H1 (cell line): ENCODE data around the gene TYRO3. TPM values are rescaled to one million over a fixed set of nuclear protein-coding genes. Genes with fewer than 3 reads are reported as not detected.

Experiments
- CTCF ChIA-PET: fragments of 300-600 bp; sonication (Branson Sonifier 250); formaldehyde crosslinking; loops from one replicate; lab custom pipeline; 2021; ENCODE audit not compliant: partially characterized antibody; lab: Charles Lee
- POLR2A ChIA-PET: fragments of 300-600 bp; sonication (Branson Sonifier 250); formaldehyde crosslinking; loops from one replicate; lab custom pipeline; 2021; ENCODE audit warnings: inconsistent platforms; ENCODE audit not compliant: partially characterized antibody; lab: Charles Lee
- DNase-seq, 2 experiments: peaks; one replicate each; pipeline versions ENCODE4 v3.0.0 to v3.0.0-alpha.2; 2010 to 2022; ENCODE audit warnings: low spot score in 2 of 2, low read depth in 1 of 2, mixed read lengths in 1 of 2
- FAIRE-seq: peaks from 2 replicates; lab custom pipeline; 2011; peaks lifted over from hg19 to GRCh38; lab: Jason Lieb, UNC
- H2AFZ ChIP-seq: 2 replicates; pipeline ENCODE4 v1.8.1; 2012; ENCODE audit warnings: low read length, inconsistent platforms
- H2AK5ac ChIP-seq: 2 replicates; pipeline ENCODE4 v1.6.1; 2013; ENCODE audit warnings: low read depth, low read length
- H2BK120ac ChIP-seq: replicated peaks from 2 replicates; pipeline ENCODE3; 2013; ENCODE audit warnings: low read depth, low read length, inconsistent platforms
- H2BK12ac ChIP-seq: 2 replicates; pipeline ENCODE4 v1.6.1; 2013; ENCODE audit warnings: low read depth, low read length
- H2BK15ac ChIP-seq: 2 replicates; pipeline ENCODE4 v1.6.1; 2013; ENCODE audit warnings: low read length
- H2BK20ac ChIP-seq: 2 replicates; pipeline ENCODE4 v1.6.1; 2013; ENCODE audit warnings: low read length
- H2BK5ac ChIP-seq: 2 replicates; pipeline ENCODE4 v1.6.1; 2013; ENCODE audit warnings: low read depth, low read length
- H3K14ac ChIP-seq: 2 replicates; pipeline ENCODE4 v1.6.1; 2013; ENCODE audit warnings: inconsistent platforms; ENCODE audit not compliant: insufficient read length
- H3K18ac ChIP-seq: 2 replicates; pipeline ENCODE4 v1.6.1; 2013; ENCODE audit warnings: low read length; ENCODE audit errors: extremely low read depth
- H3K23ac ChIP-seq: 2 replicates; pipeline ENCODE4 v1.6.1; 2013; ENCODE audit warnings: inconsistent platforms; ENCODE audit not compliant: insufficient read length
- H3K23me2 ChIP-seq: 2 replicates; pipeline ENCODE4 v1.6.1; 2013; ENCODE audit warnings: low read depth, low read length
- H3K27ac ChIP-seq: 2 replicates; pipeline ENCODE4 v1.6.1; 2011; ENCODE audit warnings: low read depth, low read length, inconsistent platforms
- H3K27me3 ChIP-seq, 4 experiments: replicated peaks in 1 of 4; 1 replicate in 1 of 4; 2 replicates in 3 of 4; pipeline versions ENCODE4 v1.6.1 to v1.8.1; 2011 to 2013; ENCODE audit warnings: low read length in 3 of 4, mild to moderate bottlenecking in 3 of 4, inconsistent platforms in 2 of 4, mixed read lengths in 2 of 4, moderate library complexity in 1 of 4; ENCODE audit not compliant: control insufficient read depth in 3 of 4, insufficient read depth in 3 of 4; ENCODE audit errors: extremely low read depth in 1 of 4
- H3K36me3 ChIP-seq, 4 experiments: 2 replicates each; pipeline versions ENCODE4 v1.6.1 to v1.8.1; 2011 to 2013; ENCODE audit warnings: mild to moderate bottlenecking in 4 of 4, low read length in 3 of 4, moderate library complexity in 2 of 4, control low read depth in 1 of 4, inconsistent platforms in 1 of 4; ENCODE audit not compliant: insufficient read depth in 4 of 4, control insufficient read depth in 2 of 4
- H3K4ac ChIP-seq: replicated peaks from 2 replicates; pipeline ENCODE3; 2013; ENCODE audit warnings: low read length, low read depth, mixed read lengths, inconsistent platforms; ENCODE audit not compliant: insufficient read length
- H3K4me1 ChIP-seq, 4 experiments: replicated peaks in 1 of 4; 1 replicate in 1 of 4; 2 replicates in 3 of 4; pipeline versions ENCODE4 v1.6.1 to v1.8.1; 2011 to 2013; ENCODE audit warnings: low read length in 3 of 4, inconsistent platforms in 2 of 4, mixed read lengths in 1 of 4; ENCODE audit not compliant: insufficient read depth in 4 of 4, control insufficient read depth in 3 of 4
- H3K4me2 ChIP-seq, 2 experiments: 2 replicates each; pipeline versions ENCODE4 v1.6.1 to v1.8.1; 2011 to 2013; ENCODE audit warnings: low read depth in 2 of 2, low read length in 2 of 2, control low read depth in 1 of 2, inconsistent platforms in 1 of 2, mild to moderate bottlenecking in 1 of 2; ENCODE audit not compliant: insufficient read depth in 1 of 2
- H3K4me3 ChIP-seq, 4 experiments: fragments of 200-600, 300-600 bp in 1 of 4; sonication (generic), shearing (Covaris generic), sonication (Bioruptor Twin) in 1 of 4; 2 replicates each; pipeline versions ENCODE4 v1.5.1 to v1.8.1; 2011 to 2016; ENCODE audit warnings: low read length in 4 of 4, low read depth in 3 of 4, control low read depth in 2 of 4, inconsistent platforms in 2 of 4, mild to moderate bottlenecking in 2 of 4, mixed read lengths in 1 of 4, moderate library complexity in 1 of 4; ENCODE audit not compliant: insufficient read depth in 2 of 4; ENCODE audit errors: extremely low read depth in 1 of 4
- H3K56ac ChIP-seq: replicated peaks from 2 replicates; pipeline ENCODE3; 2013; ENCODE audit warnings: low read depth, mild to moderate bottlenecking, mixed read lengths, low read length, inconsistent platforms; ENCODE audit not compliant: insufficient read length
- H3K79me1 ChIP-seq: 2 replicates; pipeline ENCODE4 v1.6.1; 2013; ENCODE audit warnings: low read depth, low read length, control low read depth
- H3K79me2 ChIP-seq, 2 experiments: 2 replicates each; pipeline versions ENCODE4 v1.6.1 to v1.8.1; 2012 to 2013; ENCODE audit warnings: low read length in 2 of 2, mild to moderate bottlenecking in 2 of 2, inconsistent platforms in 1 of 2; ENCODE audit not compliant: insufficient read depth in 2 of 2, control insufficient read depth in 1 of 2
- H3K9ac ChIP-seq, 4 experiments: replicated peaks in 1 of 4; 1 replicate in 1 of 4; 2 replicates in 3 of 4; pipeline versions ENCODE4 v1.6.1 to v1.8.1; 2011 to 2013; ENCODE audit warnings: low read depth in 3 of 4, low read length in 3 of 4, control low read depth in 2 of 4, mild to moderate bottlenecking in 2 of 4, moderate library complexity in 2 of 4, inconsistent platforms in 1 of 4; ENCODE audit errors: extremely low read depth in 1 of 4
- H3K9me3 ChIP-seq, 2 experiments: 2 replicates each; pipeline versions ENCODE4 v1.6.1 to v1.8.1; 2012 to 2013; ENCODE audit warnings: mild to moderate bottlenecking in 2 of 2, moderate library complexity in 2 of 2, control low read depth in 1 of 2, inconsistent platforms in 1 of 2, low read depth in 1 of 2, low read length in 1 of 2, mixed read lengths in 1 of 2; ENCODE audit not compliant: insufficient read depth in 2 of 2
- H4K20me1 ChIP-seq, 2 experiments: replicated peaks in 1 of 2; 2 replicates each; pipeline versions ENCODE3 to v1.8.1; 2011 to 2013; ENCODE audit warnings: inconsistent platforms in 2 of 2, low read length in 2 of 2, mild to moderate bottlenecking in 1 of 2; ENCODE audit not compliant: insufficient read depth in 2 of 2, control insufficient read depth in 1 of 2
- H4K5ac ChIP-seq: 2 replicates; pipeline ENCODE4 v1.6.1; 2013; ENCODE audit warnings: low read length, low read depth, mixed read lengths, inconsistent platforms; ENCODE audit not compliant: insufficient read length
- H4K8ac ChIP-seq: 2 replicates; pipeline ENCODE4 v1.8.0; 2013; ENCODE audit warnings: mild to moderate bottlenecking, moderate library complexity, low read length, inconsistent platforms; ENCODE audit not compliant: insufficient read depth; ENCODE audit errors: extremely low read depth
- H4K91ac ChIP-seq: replicated peaks from 2 replicates; pipeline ENCODE3; 2013; ENCODE audit warnings: low read length, mixed read lengths, inconsistent platforms; ENCODE audit not compliant: insufficient read length
- GABPA ChIP-seq: IDR thresholded peaks from 2 replicates; pipeline ENCODE4 v1.6.1; 2011; ENCODE audit warnings: mild to moderate bottlenecking, low read length, moderate library complexity, borderline replicate concordance; ENCODE audit not compliant: insufficient read depth
- SIX5 ChIP-seq: IDR thresholded peaks from 2 replicates; pipeline ENCODE4 v1.6.1; 2011; ENCODE audit warnings: mild to moderate bottlenecking, low read depth, low read length
- TAF1 ChIP-seq: IDR thresholded peaks from 2 replicates; pipeline ENCODE4 v1.6.1; 2011; ENCODE audit warnings: mild to moderate bottlenecking, low read depth, low read length
- WGBS, 2 experiments: shearing (Covaris generic) in 1 of 2; methylation state at CpG; one replicate each; pipeline versions ENCODE4 v1.1.6 to v1.1.7; 2013 to 2015; ENCODE audit warnings: low lambda C conversion rate in 2 of 2, mixed read lengths in 2 of 2, inconsistent platforms in 1 of 2, low coverage in 1 of 2, missing lambda C conversion rate in 1 of 2; ENCODE audit not compliant: insufficient replicate concordance in 2 of 2, insufficient coverage in 1 of 2, insufficient read length in 1 of 2; ENCODE audit errors: extremely low coverage in 1 of 2, missing lambda C conversion rate in 1 of 2; 5-methylcytosine and 5-hydroxymethylcytosine counted together
- polyA plus RNA-seq, 7 experiments: library from polyadenylated mRNA; depleted of rRNA in 3 of 7; stranded (reverse) in 5 of 7; unstranded in 2 of 7; fragments of >200 nt in 5 of 7; fragments of 200-250 nt in 2 of 7; gene quantifications; 1 replicate in 5 of 7; 2 replicates in 1 of 7; 4 replicates in 1 of 7; pipeline versions ENCODE4 v1.2.1 to v1.2.3, GENCODE V29; 2011 to 2013; ENCODE audit warnings: missing spikeins in 2 of 7, mixed read lengths in 2 of 7
- total RNA-seq: library from RNA; stranded (reverse); fragmentation: NEBNext Ultra II Directional; extraction: Animal tissue kit (Norgen Biotek cat#: 25700); gene quantifications from 2 replicates; pipeline ENCODE4 v1.2.1, GENCODE V29; 2021

The TYRO3 gene
- total and polyA plus RNA-seq, 2 of the 8 experiments (the other 6 are each of a cell fraction or from before 2014, with no cell fraction given), result 82.7 to 98.8 TPM

- POLR2A ChIA-PET, result interaction anchor here (1.3 kb wide), 2 partner anchors 14 to 18 kb away, joined by 5 read pairs; no protein-coding TSS in a partner anchor
- Histone ChIP-seq H3K18ac (no peak overlapping the region), H3K14ac (no peak overlapping the region), H3K56ac (no peak overlapping the region), H2BK20ac (no peak overlapping the region), H3K4ac (no peak overlapping the region), H2BK120ac (no peak overlapping the region), H3K36me3 (no peaks in the 10 kb centered on the region), H3K27ac (no peak overlapping the region), H4K8ac (no peak overlapping the region), H3K79me2 (no peaks in the 10 kb centered on the region), H3K9ac (no peak overlapping the region), H4K5ac (no peak overlapping the region), H2AK5ac (no peak overlapping the region), H2BK5ac (no peak overlapping the region), H2BK15ac (no peak overlapping the region), H3K79me1 (no peaks in the 10 kb centered on the region), H3K4me2 (no peak overlapping the region), H3K4me3 (no peak overlapping the region), H3K27me3 (no peaks in the 10 kb centered on the region), H2AFZ (no peak overlapping the region), H3K23me2 (no peaks in the 10 kb centered on the region), H3K23ac (no peak overlapping the region), H4K91ac (no peak overlapping the region), H3K9me3 (peaks cover 0 to 3% of the 10 kb centered on the region in 2 experiments; a peak in 1 of 4 replicates), H3K4me1 (peaks cover 0 to 2% (median under 1%) of the 10 kb centered on the region in 4 experiments; a peak in 2 of 7 replicates), H4K20me1 (no peaks in the 10 kb centered on the region), H2BK12ac (no peak overlapping the region)
- WGBS, 2 experiments, result 100% methylated on average over 1 of the region's 1 CpG; no CpG with 5 or more reads in 1 of the 2 experiments
- DNase-seq (no peak), FAIRE-seq (no peak)
- CTCF ChIA-PET, result interaction anchor here (1.1 to 1.3 kb wide), 2 partner anchors 41 to 50 kb away, joined by 3 to 5 read pairs; no protein-coding TSS in a partner anchor
- no peak for TF ChIP-seq SIX5
- TF ChIP-seq TAF1, result no peak
- no peak for TF ChIP-seq GABPA
Measured at GRCh38 chr15:41599061-41599460, 40.0 kb downstream of the TYRO3 start.
